ENCODE data around the gene CALN1. TPM values are rescaled to one million over a fixed set of nuclear protein-coding genes. Genes with fewer than 3 reads are reported as not detected.
"Not testable (repeated sequence)": the region's sequence is repeated elsewhere in the genome, so short reads cannot be mapped to it uniquely, and the experiment has no call there.

Gene CALN1
- total RNA-seq, 1 donor from 2014 or later, result not detected

- H3K27ac Mint-ChIP-seq, result no peak overlapping the region
- intact Hi-C loops (cut with micrococcal nuclease), result no loop called here
- DNase-seq (ENCODE audit: low spot score), result no peak
- peaks cover 47% of the 10 kb centered on the region for H3K9me3 Mint-ChIP-seq
- no peaks in the 10 kb centered on the region for H3K27me3 Mint-ChIP-seq (ENCODE audit: low read depth)
- no peaks in the 10 kb centered on the region for H3K36me3 Mint-ChIP-seq (ENCODE audit: low read depth)
- no peak overlapping the region for H3K4me3 Mint-ChIP-seq (ENCODE audit: low read depth)
- no peaks in the 10 kb centered on the region for H3K4me1 Mint-ChIP-seq (ENCODE audit: low read depth)
These were observed 588.0 kb downstream of the CALN1 start for GRCh38 chr7:71824006-71824760.

DNA sequence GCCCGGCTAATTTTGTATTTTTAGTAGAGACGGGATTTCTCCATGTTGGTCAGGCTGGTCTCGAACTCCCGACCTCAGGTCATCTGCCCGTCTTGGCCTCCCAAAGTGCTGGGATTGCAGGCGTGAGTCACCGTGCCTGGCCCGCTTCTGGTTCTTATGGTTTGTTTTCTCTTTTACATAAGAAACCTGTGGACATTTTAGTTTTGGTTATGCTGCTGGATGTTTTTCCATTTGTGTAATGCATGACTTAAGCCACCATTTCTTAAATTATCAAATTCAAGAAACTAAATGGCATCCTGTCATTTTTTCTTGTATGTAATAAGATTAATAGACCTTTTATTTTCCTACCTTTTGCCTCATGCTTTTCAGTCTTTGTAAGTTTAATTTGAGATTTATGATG lies 589.7 kb downstream of the CALN1 start:
- DNase-seq (ENCODE audit: low spot score); H3K36me3 Mint-ChIP-seq (ENCODE audit: low read depth); H3K4me1 Mint-ChIP-seq (ENCODE audit: low read depth); H3K4me3 Mint-ChIP-seq (ENCODE audit: low read depth); H3K27me3 Mint-ChIP-seq (ENCODE audit: low read depth); intact Hi-C loops (cut with micrococcal nuclease); H3K27ac Mint-ChIP-seq: not testable (repeated sequence)
- peaks cover 52% of the 10 kb centered on the region for H3K9me3 Mint-ChIP-seq

GRCh38 chr7:71817916-71818315 lies 594.2 kb downstream of the CALN1 start:
- Mint-ChIP-seq H3K27ac (no peak overlapping the region), H3K36me3 (ENCODE audit: low read depth) (no peaks in the 10 kb centered on the region), H3K27me3 (ENCODE audit: low read depth) (no peaks in the 10 kb centered on the region), H3K4me1 (ENCODE audit: low read depth) (no peaks in the 10 kb centered on the region), H3K9me3 (peaks cover 46% of the 10 kb centered on the region), H3K4me3 (ENCODE audit: low read depth) (no peak overlapping the region)
- DNase-seq (ENCODE audit: low spot score), result no peak
- intact Hi-C loops (cut with micrococcal nuclease), result no loop called here

DNA sequence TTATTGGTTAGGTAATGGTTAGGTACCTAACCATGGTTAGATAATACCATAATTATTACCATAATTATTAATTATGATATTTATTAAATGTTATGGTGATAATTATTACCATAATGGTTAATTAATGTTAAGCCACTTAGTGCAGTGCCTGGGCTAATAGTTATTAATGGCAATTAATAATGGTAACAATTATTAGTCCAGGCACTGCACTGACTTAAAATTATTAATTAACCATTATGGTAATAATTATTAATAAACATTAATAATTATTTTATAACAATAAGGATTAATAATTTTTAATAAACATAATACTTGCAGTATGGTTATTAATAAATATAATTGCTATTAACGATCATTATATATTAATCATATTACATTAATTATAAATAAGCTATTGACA lies 604.0 kb downstream of the CALN1 start:
- DNase-seq (ENCODE audit: low spot score), result no peak
- intact Hi-C loops (cut with micrococcal nuclease), result no loop called here
- H3K27ac Mint-ChIP-seq, result no peak overlapping the region
- no peaks in the 10 kb centered on the region for H3K4me1 Mint-ChIP-seq (ENCODE audit: low read depth)
- H3K9me3 Mint-ChIP-seq, result peaks cover 30% of the 10 kb centered on the region
- no peaks in the 10 kb centered on the region for H3K27me3 Mint-ChIP-seq (ENCODE audit: low read depth)
- no peak overlapping the region for H3K4me3 Mint-ChIP-seq (ENCODE audit: low read depth)
- no peaks in the 10 kb centered on the region for H3K36me3 Mint-ChIP-seq (ENCODE audit: low read depth)

DNA sequence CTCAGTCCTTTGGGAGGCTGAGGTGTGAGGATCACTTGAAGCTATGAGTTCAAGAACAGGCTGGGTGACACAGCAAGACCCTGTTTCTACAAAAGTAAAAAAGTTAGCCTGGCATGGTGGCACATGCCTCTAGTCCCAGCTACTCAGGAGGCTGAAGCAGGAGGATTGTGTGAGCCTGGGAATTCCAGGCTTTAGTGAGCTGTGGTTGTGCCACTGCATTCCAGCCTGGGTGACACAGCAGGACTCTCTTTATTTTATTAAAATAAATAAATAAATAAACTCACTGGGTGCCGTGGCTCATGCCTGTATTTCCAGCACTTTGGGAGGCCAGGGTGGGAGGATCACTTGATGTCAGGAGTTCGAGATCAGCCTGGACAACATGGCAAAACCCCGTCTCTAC lies 607.9 kb downstream of the CALN1 start:
- H3K36me3 Mint-ChIP-seq (ENCODE audit: low read depth), result no peaks in the 10 kb centered on the region
- H3K27ac Mint-ChIP-seq, result no peak overlapping the region
- H3K4me3 Mint-ChIP-seq (ENCODE audit: low read depth), result no peak overlapping the region
- H3K9me3 Mint-ChIP-seq, result peaks cover 49% of the 10 kb centered on the region
- no peaks in the 10 kb centered on the region for H3K4me1 Mint-ChIP-seq (ENCODE audit: low read depth)
- DNase-seq (ENCODE audit: low spot score), result no peak
- intact Hi-C loops (cut with micrococcal nuclease), result no loop called here
- no peaks in the 10 kb centered on the region for H3K27me3 Mint-ChIP-seq (ENCODE audit: low read depth)

DNA sequence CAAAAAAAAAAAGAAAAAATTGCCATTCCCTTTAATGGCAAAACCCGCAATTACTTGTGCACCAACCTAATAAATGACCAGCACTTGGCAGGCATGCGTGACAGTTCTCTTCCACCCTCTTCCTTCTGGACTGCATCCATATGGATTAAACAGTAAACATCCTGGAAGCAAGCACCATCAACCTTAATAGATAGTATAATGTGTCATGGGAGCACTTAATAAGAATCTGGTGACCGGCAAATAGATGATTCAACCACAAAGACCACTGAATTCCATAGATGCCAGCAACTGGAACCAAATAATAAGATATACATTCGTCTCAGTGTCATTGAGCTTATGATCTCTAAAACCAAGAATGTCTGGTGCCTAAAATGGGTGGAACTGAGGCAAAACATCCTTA lies 610.2 kb downstream of the CALN1 start:
- no peak for DNase-seq (ENCODE audit: low spot score)
- Mint-ChIP-seq H3K4me3 (ENCODE audit: low read depth) (no peak overlapping the region), H3K4me1 (ENCODE audit: low read depth) (no peaks in the 10 kb centered on the region), H3K36me3 (ENCODE audit: low read depth) (no peaks in the 10 kb centered on the region), H3K27me3 (ENCODE audit: low read depth) (no peaks in the 10 kb centered on the region), H3K9me3 (peaks cover 52% of the 10 kb centered on the region), H3K27ac (no peak overlapping the region)
- intact Hi-C loops (cut with micrococcal nuclease), result no loop called here

DNA sequence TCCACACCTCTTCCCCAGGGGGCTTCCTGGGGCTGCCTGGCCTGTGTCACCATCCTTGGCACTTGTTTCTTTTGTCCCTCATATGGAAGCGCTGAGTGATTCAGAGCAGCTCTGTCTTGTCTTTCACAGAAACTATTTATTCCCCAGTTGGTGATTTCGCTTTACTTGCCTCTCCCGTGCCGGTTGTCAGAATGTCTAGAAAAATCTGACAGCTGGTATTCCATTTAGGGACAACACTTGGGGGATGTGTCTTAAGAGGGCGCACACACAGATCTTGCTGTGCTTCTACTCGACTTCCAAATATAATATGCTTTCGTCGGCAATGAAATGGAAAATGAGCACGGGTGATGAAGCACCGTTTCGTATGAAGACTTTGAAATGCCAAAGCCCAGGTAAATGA lies 611.8 kb downstream of the CALN1 start:
- Mint-ChIP-seq H3K27ac (no peak overlapping the region), H3K27me3 (ENCODE audit: low read depth) (no peaks in the 10 kb centered on the region), H3K36me3 (ENCODE audit: low read depth) (no peaks in the 10 kb centered on the region), H3K4me3 (ENCODE audit: low read depth) (no peak overlapping the region), H3K9me3 (peaks cover 41% of the 10 kb centered on the region), H3K4me1 (ENCODE audit: low read depth) (no peaks in the 10 kb centered on the region)
- intact Hi-C loops (cut with micrococcal nuclease), result no loop called here
- DNase-seq (ENCODE audit: low spot score), result no peak

DNA sequence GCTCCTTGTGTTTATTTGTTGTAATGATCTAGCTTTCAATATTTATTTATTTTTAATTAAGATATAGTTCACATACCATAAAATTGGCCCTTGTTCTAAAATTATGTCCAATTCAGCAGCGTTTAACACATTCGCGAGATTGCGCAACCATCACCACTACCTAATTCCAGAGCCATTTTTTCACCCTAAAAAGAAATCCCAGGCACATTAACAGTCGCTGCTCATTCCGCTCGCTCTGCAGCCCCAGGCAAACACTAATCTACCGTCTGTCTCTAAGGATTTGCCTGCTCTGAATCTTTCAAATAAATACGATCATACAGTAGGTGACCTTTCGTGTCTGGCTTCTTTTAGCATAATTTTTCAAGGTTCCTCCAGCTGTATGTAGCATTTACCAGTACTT lies 616.7 kb downstream of the CALN1 start:
- no peak for DNase-seq (ENCODE audit: low spot score)
- Mint-ChIP-seq H3K4me1 (ENCODE audit: low read depth) (no peaks in the 10 kb centered on the region), H3K9me3 (peaks cover 43% of the 10 kb centered on the region), H3K27ac (no peak overlapping the region), H3K4me3 (ENCODE audit: low read depth) (no peak overlapping the region), H3K36me3 (ENCODE audit: low read depth) (no peaks in the 10 kb centered on the region), H3K27me3 (ENCODE audit: low read depth) (no peaks in the 10 kb centered on the region)
- intact Hi-C loops (cut with micrococcal nuclease), result no loop called here

GRCh38 chr7:71793251-71793650 lies 618.9 kb downstream of the CALN1 start:
- H3K9me3 Mint-ChIP-seq, result peaks cover 46% of the 10 kb centered on the region
- intact Hi-C loops (cut with micrococcal nuclease), result no loop called here
- H3K4me3 Mint-ChIP-seq (ENCODE audit: low read depth), result no peak overlapping the region
- H3K36me3 Mint-ChIP-seq (ENCODE audit: low read depth), result no peaks in the 10 kb centered on the region
- no peak for DNase-seq (ENCODE audit: low spot score)
- H3K4me1 Mint-ChIP-seq (ENCODE audit: low read depth), result no peaks in the 10 kb centered on the region
- no peak overlapping the region for H3K27ac Mint-ChIP-seq
- no peaks in the 10 kb centered on the region for H3K27me3 Mint-ChIP-seq (ENCODE audit: low read depth)

DNA sequence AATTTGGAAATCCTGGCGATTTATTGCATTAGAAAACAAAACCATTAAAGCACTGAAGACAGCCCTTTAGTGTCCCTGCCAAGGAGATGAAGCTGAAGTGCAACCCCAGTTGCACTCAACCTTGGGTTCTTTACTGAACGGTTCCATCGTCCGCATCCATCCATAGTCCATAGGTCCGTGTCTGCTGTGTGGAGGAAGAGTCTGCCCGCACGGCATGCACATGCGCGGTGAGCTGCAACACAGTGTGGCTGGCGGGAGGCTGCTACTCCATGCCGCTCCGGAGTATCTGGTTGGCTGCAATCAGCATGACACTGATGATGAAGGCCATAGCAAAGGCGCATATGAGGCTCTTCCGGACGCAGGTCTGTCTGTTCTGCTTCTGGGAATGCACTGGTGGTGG lies 624.6 kb downstream of the CALN1 start:
- Mint-ChIP-seq H3K4me3 (ENCODE audit: low read depth) (no peak overlapping the region), H3K4me1 (ENCODE audit: low read depth) (no peaks in the 10 kb centered on the region), H3K36me3 (ENCODE audit: low read depth) (no peaks in the 10 kb centered on the region), H3K27me3 (ENCODE audit: low read depth) (no peaks in the 10 kb centered on the region), H3K9me3 (peaks cover 57% of the 10 kb centered on the region), H3K27ac (no peak overlapping the region)
- no peak for DNase-seq (ENCODE audit: low spot score)
- intact Hi-C loops (cut with micrococcal nuclease), result no loop called here

DNA sequence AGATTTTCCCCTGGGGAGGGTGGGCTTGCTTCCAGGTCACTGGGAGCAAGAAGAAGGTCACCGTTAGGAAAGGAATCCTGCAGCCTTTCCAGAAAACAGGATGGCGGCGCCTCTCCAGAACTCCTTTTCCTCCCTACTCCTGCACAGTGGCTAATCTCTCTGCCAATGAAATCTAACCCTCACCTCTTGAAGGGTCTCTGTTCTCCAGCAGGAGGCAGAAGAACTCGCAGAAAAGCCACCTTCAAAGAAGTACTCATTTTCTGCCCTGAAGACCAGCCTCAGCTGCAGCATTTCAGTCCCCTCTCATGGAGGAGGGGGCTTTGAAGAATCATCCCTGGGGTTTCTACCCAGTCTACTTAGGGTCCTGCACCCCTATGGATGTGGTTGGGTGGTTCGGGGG lies 626.9 kb downstream of the CALN1 start:
- H3K27ac Mint-ChIP-seq, result no peak overlapping the region

GRCh38 chr7:71784781-71785180 lies 627.4 kb downstream of the CALN1 start:
- no peak overlapping the region for H3K27ac Mint-ChIP-seq
- intact Hi-C loops (cut with micrococcal nuclease), result no loop called here

More for the DNA sequence above, 626.9 kb downstream of the CALN1 start:
- intact Hi-C loops (cut with micrococcal nuclease), result no loop called here
- H3K4me3 Mint-ChIP-seq (ENCODE audit: low read depth), result no peak overlapping the region
- H3K36me3 Mint-ChIP-seq (ENCODE audit: low read depth), result no peaks in the 10 kb centered on the region
- H3K9me3 Mint-ChIP-seq, result peaks cover 57% of the 10 kb centered on the region
- no peaks in the 10 kb centered on the region for H3K4me1 Mint-ChIP-seq (ENCODE audit: low read depth)
- DNase-seq (ENCODE audit: low spot score), result no peak
- no peaks in the 10 kb centered on the region for H3K27me3 Mint-ChIP-seq (ENCODE audit: low read depth)

GRCh38 chr7:71784180-71784579 lies 628.0 kb downstream of the CALN1 start:
- H3K4me3 Mint-ChIP-seq (ENCODE audit: low read depth), result no peak overlapping the region
- no peaks in the 10 kb centered on the region for H3K4me1 Mint-ChIP-seq (ENCODE audit: low read depth)
- H3K27me3 Mint-ChIP-seq (ENCODE audit: low read depth), result no peaks in the 10 kb centered on the region
- intact Hi-C loops (cut with micrococcal nuclease), result no loop called here
- H3K9me3 Mint-ChIP-seq, result peaks cover 48% of the 10 kb centered on the region
- no peaks in the 10 kb centered on the region for H3K36me3 Mint-ChIP-seq (ENCODE audit: low read depth)
- H3K27ac Mint-ChIP-seq, result no peak overlapping the region
- DNase-seq (ENCODE audit: low spot score), result no peak

More at GRCh38 chr7:71784781-71785180, 627.4 kb downstream of the CALN1 start:
- no peaks in the 10 kb centered on the region for H3K4me1 Mint-ChIP-seq (ENCODE audit: low read depth)
- no peaks in the 10 kb centered on the region for H3K36me3 Mint-ChIP-seq (ENCODE audit: low read depth)
- no peak overlapping the region for H3K4me3 Mint-ChIP-seq (ENCODE audit: low read depth)
- no peak for DNase-seq (ENCODE audit: low spot score)
- peaks cover 52% of the 10 kb centered on the region for H3K9me3 Mint-ChIP-seq
- H3K27me3 Mint-ChIP-seq (ENCODE audit: low read depth), result no peaks in the 10 kb centered on the region

DNA sequence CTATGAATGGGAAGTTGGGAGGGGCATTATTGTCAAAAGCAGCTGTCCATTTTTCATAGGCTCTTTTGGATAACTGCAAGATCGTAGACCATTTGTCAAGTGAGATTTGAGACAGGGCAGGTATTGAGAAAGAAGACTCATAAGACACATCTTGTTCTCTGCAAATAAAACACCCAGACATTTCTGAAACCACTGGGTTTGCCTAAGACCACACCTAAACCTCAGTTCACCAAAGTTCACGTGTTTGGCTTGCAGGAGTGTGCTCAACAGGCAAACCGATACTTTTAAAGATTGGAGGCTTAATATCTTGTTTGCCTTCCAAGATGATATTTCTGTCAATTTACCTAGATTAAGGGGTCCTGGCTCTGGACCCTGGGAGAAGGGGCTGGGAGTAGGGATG lies 628.4 kb downstream of the CALN1 start:
- Mint-ChIP-seq H3K4me1 (ENCODE audit: low read depth) (no peaks in the 10 kb centered on the region), H3K27ac (no peak overlapping the region), H3K4me3 (ENCODE audit: low read depth) (no peak overlapping the region), H3K9me3 (peaks cover 48% of the 10 kb centered on the region), H3K27me3 (ENCODE audit: low read depth) (no peaks in the 10 kb centered on the region), H3K36me3 (ENCODE audit: low read depth) (no peaks in the 10 kb centered on the region)
- intact Hi-C loops (cut with micrococcal nuclease), result no loop called here
- DNase-seq (ENCODE audit: low spot score), result no peak

Data from activated T-helper 2 cell treated with anti-CD3 and anti-CD28 coated beads, Interferon-gamma antibody, Interleukin-2, Interleukin-4, amounts not matched to agents 10 μg/mL and 5 μg/mL and 100 μg/mL, durations not matched to agents 14 hours and 24 hours and 36 hours (primary cell).